Suprapubic skin (tissue), 4 donors: ENCODE data around the gene ESRRG. TPM values are rescaled to one million over a fixed set of nuclear protein-coding genes. Genes with fewer than 3 reads are reported as not detected.

Experiments used
- DNase-seq, 2 donors: peaks; one replicate each; pipeline ENCODE4 v3.0.0-alpha.2; 2019; ENCODE audit warnings: low spot score in 2 of 2
- H3K27ac ChIP-seq: fragments of 200-600 bp; sonication (generic); one replicate; pipeline ENCODE4 v1.5.1; 2019
- H3K27me3 ChIP-seq: fragments of 200-600 bp; sonication (generic); one replicate; pipeline ENCODE4 v1.5.1; 2019
- H3K36me3 ChIP-seq: fragments of 200-600 bp; sonication (generic); one replicate; pipeline ENCODE4 v1.5.1; 2019
- H3K4me1 ChIP-seq: fragments of 200-600 bp; sonication (generic); one replicate; pipeline ENCODE4 v1.5.1; 2019
- H3K4me3 ChIP-seq: fragments of 200-600 bp; sonication (generic); one replicate; pipeline ENCODE4 v1.5.1; 2019; ENCODE audit warnings: mild to moderate bottlenecking
- H3K9me3 ChIP-seq: fragments of 200-600 bp; sonication (generic); one replicate; pipeline ENCODE4 v1.5.1; 2019
- CTCF ChIP-seq, 2 donors: fragments of 200-600 bp in 1 of 2; fragments of 450-650 bp in 1 of 2; sonication (generic) in 1 of 2; IDR thresholded peaks; one replicate each; pipeline ENCODE4 v1.5.1; 2016 to 2019; ENCODE audit warnings: antibody characterized with exemption in 2 of 2, mild to moderate bottlenecking in 1 of 2, moderate library complexity in 1 of 2
- EP300 ChIP-seq: sonication (generic); formaldehyde crosslinking; IDR thresholded peaks from one replicate; pipeline ENCODE4 v1.6.1; 2017; ENCODE audit warnings: antibody characterized with exemption
- POLR2A ChIP-seq, 2 donors: fragments of 450-650 bp; IDR thresholded peaks; one replicate each; pipeline ENCODE4 v1.6.1; 2017; ENCODE audit warnings: antibody characterized with exemption in 2 of 2, mild to moderate bottlenecking in 2 of 2, moderate library complexity in 2 of 2
- POLR2AphosphoS5 ChIP-seq, 3 donors: sonication (generic); formaldehyde crosslinking; IDR thresholded peaks; one replicate each; pipeline ENCODE4 v1.6.1; 2017; ENCODE audit warnings: antibody characterized with exemption in 3 of 3
- WGBS: methylation state at CpG from one replicate; pipeline ENCODE4 v1.1.5; 2018; 5-methylcytosine and 5-hydroxymethylcytosine counted together
- total RNA-seq, 4 donors: library from RNA; depleted of rRNA; stranded (reverse); fragments of >200 nt; gene quantifications; one replicate each; pipeline ENCODE4 v1.1.0, GENCODE V29; 2016

The ESRRG gene
- total RNA-seq, 4 donors from 2014 or later: 2.8 to 10.1 (median 4.6) TPM

- DNase-seq: no peak
- H3K27ac ChIP-seq: no peak overlapping the region
- H3K36me3 ChIP-seq: no peaks in the 10 kb centered on the region
- TF ChIP-seq CTCF (IDR thresholded peaks at IDR 0.05): no peak
- no peak for TF ChIP-seq POLR2A (IDR thresholded peaks at IDR 0.05)
- TF ChIP-seq POLR2AphosphoS5 (IDR thresholded peaks at IDR 0.05): no peak
- no peak for TF ChIP-seq EP300
- H3K9me3 ChIP-seq: no peaks in the 10 kb centered on the region
- H3K4me3 ChIP-seq: no peak overlapping the region
- H3K27me3 ChIP-seq: no peaks in the 10 kb centered on the region
- WGBS: 86% methylated on average over 1 of the region's 1 CpG
- no peaks in the 10 kb centered on the region for H3K4me1 ChIP-seq
Observed at GRCh38 chr1:216757110-216757509, 33.9 kb upstream of the ESRRG start.

GRCh38 chr1:216750961-216751360, 27.7 kb upstream of the ESRRG start:
- no peak overlapping the region for H3K4me3 ChIP-seq
- TF ChIP-seq POLR2AphosphoS5 (IDR thresholded peaks at IDR 0.05) (no peak), POLR2A (IDR thresholded peaks at IDR 0.05) (no peak), EP300 (no peak), CTCF (IDR thresholded peaks at IDR 0.05) (no peak)
- no peaks in the 10 kb centered on the region for H3K27me3 ChIP-seq
- DNase-seq: no peak
- H3K27ac ChIP-seq: no peak overlapping the region
- H3K4me1 ChIP-seq: no peaks in the 10 kb centered on the region
- no peaks in the 10 kb centered on the region for H3K9me3 ChIP-seq
- no peaks in the 10 kb centered on the region for H3K36me3 ChIP-seq
- 88% methylated on average over 2 of the region's 2 CpGs for WGBS

DNA sequence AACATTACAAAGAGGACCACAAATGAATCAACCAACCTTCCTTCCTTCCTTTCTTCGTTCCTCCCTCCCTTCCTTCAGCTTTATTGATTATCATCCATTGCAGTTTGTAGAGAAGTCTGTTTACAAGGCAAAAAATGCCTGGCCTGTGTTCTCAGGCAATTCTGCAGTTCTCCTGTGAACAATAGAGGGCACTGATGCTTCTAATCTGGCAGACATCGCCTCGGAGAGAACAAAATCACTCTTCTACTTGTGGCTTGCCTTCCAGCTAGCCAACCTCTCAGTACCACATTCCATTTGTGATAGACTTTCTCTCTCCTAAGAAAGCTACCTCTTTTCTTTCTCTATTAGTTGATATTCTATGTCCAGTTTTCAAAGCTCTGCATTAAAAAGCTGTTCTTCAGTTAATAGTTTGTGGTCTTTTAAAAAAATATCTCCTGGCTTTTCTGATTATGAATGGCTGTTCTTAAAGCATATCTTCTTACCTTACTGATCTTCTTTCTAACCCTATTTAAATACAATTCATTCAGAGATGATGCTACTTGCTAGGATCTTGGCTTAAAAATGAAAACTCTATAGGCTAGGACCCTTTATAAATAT, 26.9 kb upstream of the ESRRG start:
- DNase-seq: no peak
- no peak overlapping the region for H3K4me3 ChIP-seq

DNA sequence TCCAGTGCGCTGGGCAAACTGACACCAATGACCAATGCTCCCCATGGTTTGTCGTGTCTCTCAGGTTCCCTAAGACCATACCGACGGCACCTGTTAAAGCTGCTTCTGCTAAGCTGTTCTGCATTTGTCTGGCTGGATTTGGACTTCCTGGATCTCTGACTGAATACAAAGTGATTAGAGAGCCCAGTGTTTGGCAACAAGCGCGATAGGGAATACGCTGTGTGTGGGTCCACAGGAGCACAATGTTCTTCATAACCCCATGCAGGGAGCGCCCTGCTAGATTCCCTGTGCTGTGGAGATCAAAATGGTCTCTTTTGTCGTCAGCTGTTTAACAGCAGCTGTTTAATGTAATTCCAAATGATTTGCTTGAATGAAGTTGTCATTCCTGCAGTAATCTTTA, 26.0 kb upstream of the ESRRG start:
- Histone ChIP-seq H3K27ac (no peak overlapping the region), H3K27me3 (no peaks in the 10 kb centered on the region), H3K4me1 (no peaks in the 10 kb centered on the region), H3K4me3 (no peak overlapping the region), H3K9me3 (no peaks in the 10 kb centered on the region), H3K36me3 (no peaks in the 10 kb centered on the region)
- no peak for DNase-seq
- no peak for TF ChIP-seq CTCF (IDR thresholded peaks at IDR 0.05)
- WGBS: 84% methylated on average over 7 of the region's 9 CpGs

More for the DNA sequence above, 26.9 kb upstream of the ESRRG start:
- no peaks in the 10 kb centered on the region for H3K27me3 ChIP-seq
- H3K36me3 ChIP-seq: no peaks in the 10 kb centered on the region
- H3K9me3 ChIP-seq: no peaks in the 10 kb centered on the region
- TF ChIP-seq EP300 (no peak), CTCF (IDR thresholded peaks at IDR 0.05) (peak; percentile 7 to 63)
- WGBS: 5% methylated on average over 3 of the region's 3 CpGs
- H3K27ac ChIP-seq: no peak overlapping the region
- H3K4me1 ChIP-seq: no peaks in the 10 kb centered on the region

- Histone ChIP-seq H3K4me1 (no peaks in the 10 kb centered on the region), H3K27me3 (no peaks in the 10 kb centered on the region), H3K9me3 (no peaks in the 10 kb centered on the region), H3K36me3 (no peaks in the 10 kb centered on the region), H3K27ac (no peak overlapping the region), H3K4me3 (no peak overlapping the region)
- DNase-seq: no peak
- WGBS: 34% methylated on average over 2 of the region's 2 CpGs
- no peak for TF ChIP-seq POLR2AphosphoS5 (IDR thresholded peaks at IDR 0.05)
- no peak for TF ChIP-seq CTCF (IDR thresholded peaks at IDR 0.05)
- no peak for TF ChIP-seq POLR2A (IDR thresholded peaks at IDR 0.05)
Observed at GRCh38 chr1:216742625-216743024, 19.4 kb upstream of the ESRRG start.
